Small intestine (tissue), 7 donors: Measurements from ENCODE around the gene CADPS. TPM values are rescaled to one million over a fixed set of nuclear protein-coding genes. Genes with fewer than 3 reads are reported as not detected.

Experiments
- DNase-seq, 2 donors: peaks; one replicate each; pipeline versions ENCODE4 v3.0.0 to v3.0.0-alpha.2; 2013
- FAIRE-seq: peaks from 2 replicates; lab custom pipeline; 2012; peaks lifted over from hg19 to GRCh38; lab: Jason Lieb, UNC
- H3K27ac ChIP-seq, 3 donors: one replicate each; pipeline ENCODE4 v1.5.1; 2013; ENCODE audit warnings: low read length in 2 of 3, mild to moderate bottlenecking in 2 of 3, control low read depth in 1 of 3, inconsistent platforms in 1 of 3, low read depth in 1 of 3, moderate library complexity in 1 of 3
- H3K27me3 ChIP-seq, 3 donors: one replicate each; pipeline ENCODE4 v1.6.1; 2013; ENCODE audit warnings: low read length in 3 of 3, inconsistent platforms in 1 of 3; ENCODE audit not compliant: control insufficient read depth in 3 of 3, insufficient read depth in 3 of 3
- H3K36me3 ChIP-seq, 3 donors: one replicate each; pipeline ENCODE4 v1.6.1; 2013; ENCODE audit warnings: low read length in 3 of 3, inconsistent platforms in 1 of 3, low read depth in 1 of 3, mild to moderate bottlenecking in 1 of 3, moderate library complexity in 1 of 3; ENCODE audit not compliant: control insufficient read depth in 3 of 3, insufficient read depth in 2 of 3
- H3K4me1 ChIP-seq, 3 donors: one replicate each; pipeline ENCODE4 v1.6.1; 2013; ENCODE audit warnings: low read length in 2 of 3, inconsistent platforms in 1 of 3, low read depth in 1 of 3, mild to moderate bottlenecking in 1 of 3, moderate library complexity in 1 of 3; ENCODE audit not compliant: control insufficient read depth in 3 of 3, insufficient read depth in 2 of 3
- H3K4me3 ChIP-seq, 3 donors: one replicate each; pipeline ENCODE4 v1.5.1; 2013; ENCODE audit warnings: low read length in 3 of 3, control low read depth in 1 of 3, inconsistent platforms in 1 of 3, low read depth in 1 of 3, mild to moderate bottlenecking in 1 of 3, moderate library complexity in 1 of 3
- H3K9me3 ChIP-seq, 2 donors: one replicate each; pipeline ENCODE4 v1.6.1; 2013; ENCODE audit warnings: low read depth in 1 of 2, low read length in 1 of 2; ENCODE audit not compliant: control insufficient read depth in 2 of 2, insufficient read depth in 1 of 2
- WGBS, 3 donors: extraction: QIAGEN DNeasy Blood & Tissue Kit; methylation state at CpG; one replicate each; pipeline ENCODE4 v1.1.7; 2013; 5-methylcytosine and 5-hydroxymethylcytosine counted together
- polyA plus RNA-seq, 4 donors: library from polyadenylated mRNA; stranded (reverse) in 3 of 4; unstranded in 1 of 4; fragments of 200-250 nt in 3 of 4; fragments of 120-200 nt in 1 of 4; gene quantifications; one replicate each; pipeline versions ENCODE4 v1.2.1 to v1.2.3, GENCODE V29; 2013
- donor health status: healthy with polysubstance abuse.
- donor health status: control.
- donor health status: control.
- donor health status: Bipolar disorder and iron deficiency.
- donor health status: healthy.

CADPS gene
- polyA plus RNA-seq, 4 donors: 1.9 to 9.3 (median 6.0) TPM

DNA sequence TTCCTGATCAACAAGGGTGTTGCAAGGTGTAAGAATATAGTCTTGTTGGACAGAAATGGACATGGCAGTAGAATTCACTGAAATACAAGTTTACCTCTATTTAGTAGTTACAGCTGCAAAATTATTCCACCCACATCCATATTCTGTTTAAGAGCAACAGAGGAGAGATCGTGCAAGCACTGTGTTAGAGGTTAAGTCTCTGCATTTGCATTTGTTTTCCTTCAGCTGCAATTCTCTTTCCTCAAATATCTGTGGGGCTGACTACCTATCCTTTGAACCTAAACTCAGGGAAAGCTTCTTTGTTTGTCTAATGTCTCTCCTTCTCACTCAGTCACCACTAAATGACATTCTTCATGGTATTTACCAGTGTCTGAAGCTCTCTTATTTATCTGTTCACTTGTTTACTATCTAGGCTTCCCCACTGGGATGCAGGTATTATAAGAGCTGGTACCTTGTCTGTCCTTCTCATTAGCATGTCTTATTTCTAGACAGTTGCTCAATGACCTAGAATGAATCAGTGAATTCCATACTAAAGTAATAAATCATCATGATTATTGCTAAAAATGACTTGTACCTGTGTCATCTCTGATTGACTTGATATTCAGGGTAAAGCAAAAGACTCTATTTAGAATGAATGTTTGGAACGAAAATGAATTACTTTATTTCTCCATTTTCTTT lies 326.5 kb downstream of the CADPS start:
- Histone ChIP-seq H3K4me3 (no peak overlapping the region), H3K36me3 (no peaks in the 10 kb centered on the region), H3K9me3 (no peaks in the 10 kb centered on the region), H3K27ac (no peak overlapping the region), H3K4me1 (no peaks in the 10 kb centered on the region), H3K27me3 (peaks cover 0 to 3% (median 0%) of the 10 kb centered on the region in 3 donors)
- DNase-seq (no peak), FAIRE-seq (no peak)
- 66 to 71% (median 71%) methylated on average over 2 of the region's 2 CpGs for WGBS, 3 donors

DNA sequence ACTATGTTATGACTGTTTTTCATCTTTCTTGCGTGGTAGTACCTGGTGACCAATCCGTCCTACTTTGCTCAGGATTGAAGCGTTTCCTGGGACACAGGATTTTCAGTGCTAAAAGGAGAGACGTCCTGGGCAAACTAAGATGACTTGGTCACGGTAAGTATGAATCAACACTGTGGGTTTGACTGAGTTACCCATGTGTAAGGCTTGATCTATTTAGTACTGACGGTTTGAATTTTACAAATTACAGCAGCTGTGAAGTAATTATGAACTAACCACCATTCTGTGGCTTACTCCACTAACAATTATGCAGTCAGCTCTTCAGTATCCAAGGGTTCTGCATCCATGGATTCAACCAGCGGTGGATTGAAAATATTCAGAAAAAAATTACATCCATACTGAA lies 328.9 kb downstream of the CADPS start:
- Histone ChIP-seq H3K9me3 (no peaks in the 10 kb centered on the region), H3K4me1 (no peaks in the 10 kb centered on the region), H3K4me3 (no peak overlapping the region), H3K27ac (no peak overlapping the region), H3K36me3 (no peaks in the 10 kb centered on the region), H3K27me3 (peaks cover 0 to 3% (median 0%) of the 10 kb centered on the region in 3 donors)
- 85 to 87% (median 85%) methylated on average over 7 of the region's 7 CpGs for WGBS, 3 donors
- FAIRE-seq: no peak
- no peak for DNase-seq

DNA sequence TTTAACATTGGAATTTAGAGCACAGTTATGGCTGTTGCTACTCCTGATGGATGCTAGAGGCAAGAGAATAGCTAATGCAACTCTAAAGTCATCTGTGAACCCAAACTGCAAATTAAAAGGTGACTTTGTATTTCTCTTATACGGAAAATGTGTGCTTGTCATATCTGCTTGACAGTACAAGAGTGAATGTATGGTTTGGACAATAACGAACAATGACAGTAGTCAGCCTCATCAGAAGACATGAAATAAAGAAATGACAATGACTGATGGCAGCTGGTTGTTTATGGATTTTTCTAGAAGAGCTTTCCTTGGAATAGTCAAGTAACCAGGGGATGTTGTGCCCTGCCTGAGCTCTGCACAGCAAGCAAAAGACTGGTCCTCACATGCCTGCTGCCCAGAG lies 333.0 kb downstream of the CADPS start:
- FAIRE-seq (no peak), DNase-seq (no peak)
- no peaks in the 10 kb centered on the region for H3K9me3 ChIP-seq
- no peaks in the 10 kb centered on the region for H3K36me3 ChIP-seq
- no peak overlapping the region for H3K4me3 ChIP-seq
- H3K4me1 ChIP-seq: no peaks in the 10 kb centered on the region
- H3K27ac ChIP-seq: no peak overlapping the region
- 82 to 97% (median 88%) methylated on average over 2 of the region's 2 CpGs for WGBS, 3 donors
- peaks cover 0 to 3% (median 0%) of the 10 kb centered on the region in 3 donors for H3K27me3 ChIP-seq

DNA sequence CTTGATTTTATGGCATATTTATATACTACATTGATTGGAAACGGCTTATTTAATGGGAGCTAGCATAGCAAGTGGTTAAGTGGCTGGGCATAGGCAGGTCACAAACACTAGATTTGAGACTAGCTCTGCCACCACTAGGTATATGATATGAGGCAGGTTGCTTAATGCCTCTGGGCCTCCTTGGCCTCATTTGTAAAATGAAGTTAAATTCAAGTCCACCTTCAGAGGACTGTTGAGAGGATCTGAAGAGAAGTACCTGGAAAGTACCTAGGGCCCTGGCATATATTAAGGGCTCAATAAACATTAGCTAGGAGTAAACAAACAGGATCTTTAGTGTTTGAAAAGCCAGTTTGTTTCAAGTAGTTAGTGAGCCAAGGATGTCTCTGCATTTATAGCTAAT lies 335.5 kb downstream of the CADPS start:
- DNase-seq (no peak), FAIRE-seq (no peak)
- no peaks in the 10 kb centered on the region for H3K9me3 ChIP-seq
- H3K4me3 ChIP-seq: no peak overlapping the region
- peaks cover 0 to 3% (median 0%) of the 10 kb centered on the region in 3 donors for H3K27me3 ChIP-seq
- no peaks in the 10 kb centered on the region for H3K4me1 ChIP-seq
- H3K36me3 ChIP-seq: no peaks in the 10 kb centered on the region
- H3K27ac ChIP-seq: no peak overlapping the region
- WGBS, 3 donors: 83 to 90% (median 86%) methylated on average over 1 of the region's 1 CpG

DNA sequence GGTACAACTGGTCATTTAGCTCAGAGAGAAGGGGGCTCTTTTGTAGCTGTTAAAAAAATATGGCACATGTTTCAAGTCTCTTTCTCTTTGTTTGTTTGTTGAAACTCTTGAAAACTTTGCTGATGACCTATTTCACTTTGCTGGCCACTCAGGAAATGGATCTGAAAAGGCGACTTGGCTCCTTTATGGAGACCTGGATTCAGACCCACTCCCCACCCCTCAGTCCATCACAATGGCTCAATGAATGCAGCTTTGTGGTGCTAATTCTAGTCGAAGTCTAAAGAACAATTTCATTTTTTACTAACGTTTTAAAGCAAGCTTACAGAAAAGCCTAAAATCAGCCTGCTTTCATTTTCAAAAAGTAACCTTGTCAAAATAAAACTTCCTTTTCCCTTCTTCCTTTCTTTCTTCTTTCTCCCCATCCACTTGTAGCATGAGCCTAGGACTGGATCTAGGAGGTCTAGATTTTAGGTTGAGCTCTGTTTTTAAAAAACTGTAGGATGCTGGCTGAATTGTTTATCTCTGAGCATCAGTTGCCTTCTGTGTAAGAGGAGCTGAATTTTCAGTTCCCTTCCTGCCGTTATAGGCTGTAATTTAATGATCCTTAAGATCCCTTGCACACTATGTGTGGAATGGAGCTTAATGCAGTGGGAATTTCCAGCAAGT lies 336.4 kb downstream of the CADPS start:
- H3K9me3 ChIP-seq: no peaks in the 10 kb centered on the region
- FAIRE-seq: no peak

DNA sequence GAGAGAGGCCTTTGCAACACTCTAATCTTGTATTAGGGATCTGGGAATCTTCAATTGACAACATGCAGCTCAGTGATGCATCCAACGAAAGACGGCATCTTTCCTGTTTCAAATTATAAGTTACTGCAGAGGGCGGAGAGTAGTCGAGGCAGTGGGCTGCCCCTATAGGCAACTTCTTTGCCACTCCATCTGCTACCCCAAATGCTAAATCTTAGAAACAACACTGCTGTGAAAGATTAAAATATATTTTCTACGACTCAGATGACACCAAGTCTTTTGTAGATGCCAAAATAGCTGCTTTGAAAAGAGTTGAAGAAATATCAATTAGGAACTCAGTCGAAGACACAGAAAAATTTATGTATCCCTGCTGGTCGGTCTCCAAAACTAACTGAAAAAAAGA lies 340.9 kb downstream of the CADPS start:
- 81 to 91% (median 88%) methylated on average over 7 of the region's 7 CpGs for WGBS, 3 donors
- H3K4me3 ChIP-seq: no peak overlapping the region
- no peaks in the 10 kb centered on the region for H3K9me3 ChIP-seq
- H3K36me3 ChIP-seq: no peaks in the 10 kb centered on the region
- no peak for DNase-seq
- H3K27me3 ChIP-seq: peaks cover 0 to 3% (median 0%) of the 10 kb centered on the region in 3 donors
- FAIRE-seq: no peak
- H3K27ac ChIP-seq: no peak overlapping the region
- H3K4me1 ChIP-seq: no peaks in the 10 kb centered on the region

More for the DNA sequence above, 336.4 kb downstream of the CADPS start:
- Histone ChIP-seq H3K4me1 (no peaks in the 10 kb centered on the region), H3K27me3 (peaks cover 0 to 3% (median 0%) of the 10 kb centered on the region in 3 donors), H3K27ac (no peak overlapping the region), H3K36me3 (no peaks in the 10 kb centered on the region), H3K4me3 (no peak overlapping the region)
- DNase-seq: no peak
- 37 to 59% (median 46%) methylated on average over 4 of the region's 4 CpGs for WGBS, 3 donors

DNA sequence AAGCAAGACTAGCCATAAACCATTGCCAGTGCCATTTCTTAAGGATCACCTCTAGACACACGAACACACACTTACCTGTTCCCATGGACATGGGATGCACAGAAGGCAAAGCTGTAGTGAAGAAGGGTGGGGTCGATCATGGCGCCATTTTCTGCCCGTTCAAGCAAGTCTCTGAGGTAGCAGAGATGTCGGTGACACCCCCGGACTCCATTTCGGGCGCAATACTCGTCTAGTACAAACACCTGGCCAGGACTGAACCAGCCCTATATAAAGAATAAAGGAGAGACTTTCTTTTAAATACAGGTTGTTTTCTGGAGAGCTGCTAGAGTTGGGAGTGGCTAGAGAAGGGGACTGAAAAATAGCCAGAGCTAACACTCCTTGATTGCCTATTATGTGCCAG lies 342.4 kb downstream of the CADPS start:
- FAIRE-seq: no peak
- WGBS, 3 donors: 91 to 94% (median 93%) methylated on average over 9 of the region's 9 CpGs
- Histone ChIP-seq H3K36me3 (no peaks in the 10 kb centered on the region), H3K4me1 (no peaks in the 10 kb centered on the region), H3K27me3 (no peaks in the 10 kb centered on the region), H3K9me3 (no peaks in the 10 kb centered on the region), H3K4me3 (no peak overlapping the region), H3K27ac (no peak overlapping the region)
- no peak for DNase-seq

DNA sequence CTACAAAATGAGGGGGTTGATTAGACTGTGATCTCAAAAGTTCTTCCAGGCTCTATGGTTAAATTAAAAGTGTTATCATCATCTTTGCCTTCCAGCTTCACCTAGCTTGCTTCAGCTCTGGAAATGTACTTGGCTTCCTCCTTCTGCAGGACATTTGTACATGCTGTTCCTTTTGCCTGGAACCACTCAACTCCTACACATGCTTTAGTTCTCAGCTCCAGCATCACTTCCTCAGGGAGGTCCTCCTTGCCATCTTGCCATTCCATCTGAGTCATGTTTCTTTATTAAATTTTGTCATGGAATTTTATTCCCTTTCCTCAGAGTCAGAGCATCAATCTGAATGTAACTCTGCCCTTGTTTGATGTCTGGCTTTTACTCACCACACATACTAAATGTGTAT lies 343.2 kb downstream of the CADPS start:
- no peak for FAIRE-seq

More for the DNA sequence above, 343.2 kb downstream of the CADPS start:
- Histone ChIP-seq H3K4me1 (no peaks in the 10 kb centered on the region), H3K36me3 (no peaks in the 10 kb centered on the region), H3K4me3 (no peak overlapping the region), H3K9me3 (no peaks in the 10 kb centered on the region), H3K27ac (no peak overlapping the region), H3K27me3 (no peaks in the 10 kb centered on the region)
- DNase-seq: no peak
